SK-N-SH treated with all-trans-retinoic acid at 6 μM for 48 hours (cell line): ENCODE measurements around the gene ANKRD29.

Experiments used
- ATAC-seq: fragments of 200-7000 bp; cut with Tn5 transposase; 3 replicates; pipeline ENCODE4 v1.9.1; 2020; ENCODE audit warnings: mild to moderate bottlenecking, moderate library complexity
- ARNTL ChIP-seq: fragments of 450-650 bp; formaldehyde crosslinking; IDR thresholded peaks from 2 replicates; pipeline ENCODE4 v1.5.0; 2020; ENCODE audit warnings: low read depth, mild to moderate bottlenecking, moderate library complexity, borderline replicate concordance
- CSDC2 ChIP-seq: fragments of 250-450 bp; sonication (Bioruptor Pico); IDR thresholded peaks from 2 replicates; pipeline ENCODE4 v1.5.0; 2020; ENCODE audit warnings: mild to moderate bottlenecking, moderate library complexity
- CSRNP3 ChIP-seq: fragments of 250-450 bp; sonication (Bioruptor Pico); IDR thresholded peaks from 2 replicates; pipeline ENCODE4 v1.5.1; 2021; ENCODE audit warnings: mild to moderate bottlenecking, moderate library complexity
- ESRRG ChIP-seq: fragments of 250-450 bp; sonication (Bioruptor Pico); IDR thresholded peaks from 2 replicates; pipeline ENCODE4 v1.6.1; 2021; ENCODE audit warnings: mild to moderate bottlenecking
- GLIS3 ChIP-seq: fragments of 250-450 bp; sonication (Bioruptor Pico); IDR thresholded peaks from 2 replicates; pipeline ENCODE4 v1.5.0; 2020; ENCODE audit warnings: mild to moderate bottlenecking, moderate library complexity
- ISL1 ChIP-seq: fragments of 250-450 bp; sonication (Bioruptor Pico); IDR thresholded peaks from 2 replicates; pipeline ENCODE4 v2.1.2; 2022; ENCODE audit warnings: mild to moderate bottlenecking, moderate library complexity
- OSR1 ChIP-seq: fragments of 250-450 bp; sonication (Bioruptor Pico); IDR thresholded peaks from 2 replicates; pipeline ENCODE4 v1.8.0; 2022; ENCODE audit warnings: moderate library complexity, mild to moderate bottlenecking, inconsistent platforms
- PATZ1 ChIP-seq: fragments of 250-450 bp; sonication (Bioruptor Pico); IDR thresholded peaks from 2 replicates; pipeline ENCODE4 v1.8.0; 2020; ENCODE audit warnings: mild to moderate bottlenecking, moderate library complexity, borderline replicate concordance
- POU6F1 ChIP-seq: fragments of 250-450 bp; sonication (Bioruptor Pico); IDR thresholded peaks from 2 replicates; pipeline ENCODE4 v1.8.0; 2021; ENCODE audit warnings: low read depth, mild to moderate bottlenecking, moderate library complexity, borderline replicate concordance
- PPARA ChIP-seq: fragments of 250-450 bp; sonication (Bioruptor Pico); IDR thresholded peaks from 2 replicates; pipeline ENCODE4 v1.5.0; 2020; ENCODE audit warnings: mild to moderate bottlenecking, borderline replicate concordance
- SNAI2 ChIP-seq: fragments of 250-450 bp; sonication (Bioruptor Pico); IDR thresholded peaks from 2 replicates; pipeline ENCODE4 v1.5.0; 2020; ENCODE audit warnings: mild to moderate bottlenecking, moderate library complexity
- TCF4 ChIP-seq: fragments of 250-450 bp; sonication (Bioruptor Pico); IDR thresholded peaks from 2 replicates; pipeline ENCODE4 v1.8.0; 2021; ENCODE audit warnings: mild to moderate bottlenecking, moderate library complexity, borderline replicate concordance
- TOX ChIP-seq: fragments of 250-450 bp; sonication (Bioruptor Pico); IDR thresholded peaks from 2 replicates; pipeline ENCODE4 v1.8.0; 2021; ENCODE audit warnings: mild to moderate bottlenecking, moderate library complexity, borderline replicate concordance
- ZC3H10 ChIP-seq: fragments of 250-450 bp; sonication (Bioruptor Pico); IDR thresholded peaks from 2 replicates; pipeline ENCODE4 v1.5.1; 2021; ENCODE audit warnings: mild to moderate bottlenecking, moderate library complexity
- ZFP3 ChIP-seq: fragments of 250-450 bp; sonication (Bioruptor Pico); IDR thresholded peaks from 2 replicates; pipeline ENCODE4 v1.5.0; 2020; ENCODE audit warnings: mild to moderate bottlenecking, moderate library complexity
- ZFP30 ChIP-seq: fragments of 450-650 bp; formaldehyde crosslinking; IDR thresholded peaks from 2 replicates; pipeline ENCODE4 v1.5.0; 2022; ENCODE audit warnings: mild to moderate bottlenecking, moderate library complexity
- ZNF565 ChIP-seq: fragments of 450-650 bp; formaldehyde crosslinking; conservative IDR thresholded peaks from 2 replicates; pipeline ENCODE4 v1.5.0; 2020; ENCODE audit warnings: low read depth, mild to moderate bottlenecking, moderate library complexity
- ZNF70 ChIP-seq: fragments of 450-650 bp; formaldehyde crosslinking; IDR thresholded peaks from 2 replicates; pipeline ENCODE4 v1.5.0; 2020; ENCODE audit warnings: mild to moderate bottlenecking, moderate library complexity
- ZNF8 ChIP-seq: fragments of 450-650 bp; formaldehyde crosslinking; IDR thresholded peaks from 2 replicates; pipeline ENCODE4 v1.5.0; 2020; ENCODE audit warnings: mild to moderate bottlenecking, moderate library complexity

ANKRD29 gene

GRCh38 chr18:23652232-23652631, 10.5 kb downstream of the ANKRD29 start:
- no peak for ATAC-seq
- TF ChIP-seq ZNF70 (CRISPR knock-in tag) (no peak), ZFP30 (no peak), ARNTL (CRISPR knock-in tag) (no peak)
- TF ChIP-seq, all 23 proteins: peak for 0

- peak; percentile 92 for ATAC-seq
Measured at GRCh38 chr18:23650968-23651927, 11.5 kb downstream of the ANKRD29 start.

GRCh38 chr18:23648940-23649607, 13.6 kb downstream of the ANKRD29 start:
- TF ChIP-seq ZNF70 (CRISPR knock-in tag) (no peak), TOX (CRISPR knock-in tag) (no peak), OSR1 (CRISPR knock-in tag) (no peak), TCF4 (CRISPR knock-in tag) (no peak), SNAI2 (CRISPR knock-in tag) (no peak), POU6F1 (CRISPR knock-in tag) (no peak), ZNF8 (CRISPR knock-in tag) (no peak), PATZ1 (CRISPR knock-in tag) (no peak), CSRNP3 (CRISPR knock-in tag) (no peak), ZFP3 (CRISPR knock-in tag) (no peak), PPARA (no peak), ISL1 (CRISPR knock-in tag) (no peak), ZNF565 (CRISPR knock-in tag) (no peak), GLIS3 (CRISPR knock-in tag) (no peak), ZFP30 (no peak), ESRRG (CRISPR knock-in tag) (no peak), ZC3H10 (CRISPR knock-in tag) (no peak)
- no peak for ATAC-seq

More at GRCh38 chr18:23650968-23651927, 11.5 kb downstream of the ANKRD29 start:
- TF ChIP-seq PPARA, result no peak
- no peak for TF ChIP-seq ZNF8 (CRISPR knock-in tag)
- TF ChIP-seq OSR1 (CRISPR knock-in tag), result no peak
- no peak for TF ChIP-seq CSDC2 (CRISPR knock-in tag)
- no peak for TF ChIP-seq ZFP3 (CRISPR knock-in tag)
- peak; percentile 51 for TF ChIP-seq ISL1 (CRISPR knock-in tag)
- TF ChIP-seq TOX (CRISPR knock-in tag), result no peak

GRCh38 chr18:23648456-23648855, 14.3 kb downstream of the ANKRD29 start:
- TF ChIP-seq ZC3H10 (CRISPR knock-in tag) (no peak), ZNF8 (CRISPR knock-in tag) (no peak), SNAI2 (CRISPR knock-in tag) (no peak), ESRRG (CRISPR knock-in tag) (no peak), CSRNP3 (CRISPR knock-in tag) (no peak), ZNF565 (CRISPR knock-in tag) (no peak)
- no peak for ATAC-seq
